ENCODE data around the gene LRP1B.

The LRP1B gene

DNA sequence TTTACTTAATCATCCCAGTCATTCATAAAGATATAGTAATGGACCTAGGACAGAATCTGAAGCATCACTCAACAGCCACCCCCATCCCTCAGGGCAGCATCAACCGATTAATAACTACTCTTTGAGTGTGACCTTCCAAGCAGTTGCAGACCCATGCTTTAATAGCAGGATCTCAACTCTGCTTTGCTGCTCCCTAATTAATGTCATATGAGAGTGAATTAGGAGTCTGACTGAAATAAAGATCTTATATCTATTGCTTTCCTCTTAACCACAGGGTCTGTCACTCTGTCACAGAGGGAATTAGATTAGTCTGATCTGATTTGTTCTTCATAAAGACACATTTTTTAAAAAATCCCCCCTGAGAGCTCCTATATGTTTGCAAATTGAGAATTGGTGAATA lies 46.1 kb upstream of the LRP1B start:
- Histone ChIP-seq H2AFZ (ENCODE audit: low read depth, low read length) (no peak overlapping the region), H3K9ac (ENCODE audit: low read depth, low read length) (no peak overlapping the region), H3K4me1 (ENCODE audit: insufficient read depth, low read length) (no peaks in the 10 kb centered on the region), H3K36me3 (ENCODE audit: insufficient read depth, low read length) (no peaks in the 10 kb centered on the region), H3K4me2 (ENCODE audit: insufficient read depth, low read length) (no peak overlapping the region), H3K9me3 (ENCODE audit: insufficient read depth, low read length, severe bottlenecking) (no peaks in the 10 kb centered on the region), H4K20me1 (ENCODE audit: insufficient read depth, low read length) (no peaks in the 10 kb centered on the region), H3K27ac (ENCODE audit: low read length) (no peak overlapping the region), H3K79me2 (ENCODE audit: insufficient read depth, low read length) (no peaks in the 10 kb centered on the region), H3K4me3 (ENCODE audit: low read depth in 1 of 2, low read length in 2 of 2) (no peak overlapping the region), H3K27me3 (ENCODE audit: insufficient read depth, low read length, poor library complexity) (no peaks in the 10 kb centered on the region)
- ATAC-seq (ENCODE audit: insufficient read depth, low read depth) (no peak), DNase-seq (no peak)
- TF ChIP-seq CTCF (IDR thresholded peaks at IDR 0.05; ENCODE audit: borderline replicate concordance, extremely low read depth, low read length, poor library complexity, severe bottlenecking) (no peak), EZH2 (IDR thresholded peaks at IDR 0.05; ENCODE audit: borderline replicate concordance, low read depth, low read length, severe bottlenecking) (no peak)

DNA sequence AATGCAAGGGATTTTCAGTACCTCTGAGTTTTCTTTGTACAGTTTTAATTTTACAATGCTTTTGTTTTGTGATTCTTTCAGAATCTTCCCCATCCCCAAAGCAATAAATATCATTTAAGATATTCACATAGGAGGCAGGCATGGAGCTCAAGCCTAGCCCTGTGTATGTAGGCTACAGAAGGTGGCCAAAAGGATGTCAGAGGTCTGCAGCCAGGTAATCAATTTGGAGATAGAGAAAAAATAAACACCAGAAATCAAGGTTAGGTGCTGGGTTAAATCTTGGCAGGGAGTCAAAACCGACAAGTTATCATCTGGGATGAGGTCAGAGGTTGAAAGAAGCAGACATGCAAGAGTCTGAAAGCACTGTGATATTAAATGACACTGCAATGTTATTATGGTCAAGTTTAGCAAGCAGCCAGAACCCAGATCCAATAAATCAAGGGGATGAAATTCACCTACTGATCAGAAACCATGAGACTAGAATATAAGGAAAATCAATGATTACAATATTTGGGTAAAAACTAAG lies 45.1 kb upstream of the LRP1B start:
- TF ChIP-seq EZH2 (IDR thresholded peaks at IDR 0.05; ENCODE audit: borderline replicate concordance, low read depth, low read length, severe bottlenecking): no peak
- no peak for TF ChIP-seq CTCF (IDR thresholded peaks at IDR 0.05; ENCODE audit: borderline replicate concordance, extremely low read depth, low read length, poor library complexity, severe bottlenecking)
- H3K9me3 ChIP-seq (ENCODE audit: insufficient read depth, low read length, severe bottlenecking): no peaks in the 10 kb centered on the region
- no peaks in the 10 kb centered on the region for H3K79me2 ChIP-seq (ENCODE audit: insufficient read depth, low read length)

GRCh38 chr2:142174176-142174575 lies 43.4 kb upstream of the LRP1B start:
- H3K79me2 ChIP-seq (ENCODE audit: insufficient read depth, low read length): no peaks in the 10 kb centered on the region
- H3K27ac ChIP-seq (ENCODE audit: low read length): no peak overlapping the region
- H3K4me3 ChIP-seq (ENCODE audit: low read depth in 1 of 2, low read length in 2 of 2): no peak overlapping the region
- H3K4me2 ChIP-seq (ENCODE audit: insufficient read depth, low read length): no peak overlapping the region
- no peak overlapping the region for H2AFZ ChIP-seq (ENCODE audit: low read depth, low read length)
- H3K36me3 ChIP-seq (ENCODE audit: insufficient read depth, low read length): no peaks in the 10 kb centered on the region
- H3K9ac ChIP-seq (ENCODE audit: low read depth, low read length): no peak overlapping the region
- no peak for ATAC-seq (ENCODE audit: insufficient read depth, low read depth)
- no peaks in the 10 kb centered on the region for H3K9me3 ChIP-seq (ENCODE audit: insufficient read depth, low read length, severe bottlenecking)
- no peak for DNase-seq
- H3K4me1 ChIP-seq (ENCODE audit: insufficient read depth, low read length): no peaks in the 10 kb centered on the region
- TF ChIP-seq CTCF (IDR thresholded peaks at IDR 0.05; ENCODE audit: borderline replicate concordance, extremely low read depth, low read length, poor library complexity, severe bottlenecking) (no peak), EZH2 (IDR thresholded peaks at IDR 0.05; ENCODE audit: borderline replicate concordance, low read depth, low read length, severe bottlenecking) (no peak)
- H4K20me1 ChIP-seq (ENCODE audit: insufficient read depth, low read length): no peaks in the 10 kb centered on the region
- H3K27me3 ChIP-seq (ENCODE audit: insufficient read depth, low read length, poor library complexity): no peaks in the 10 kb centered on the region

More for the DNA sequence above, 45.1 kb upstream of the LRP1B start:
- Histone ChIP-seq H3K27ac (ENCODE audit: low read length) (no peak overlapping the region), H2AFZ (ENCODE audit: low read depth, low read length) (no peak overlapping the region), H3K36me3 (ENCODE audit: insufficient read depth, low read length) (no peaks in the 10 kb centered on the region), H3K27me3 (ENCODE audit: insufficient read depth, low read length, poor library complexity) (no peaks in the 10 kb centered on the region), H4K20me1 (ENCODE audit: insufficient read depth, low read length) (no peaks in the 10 kb centered on the region), H3K4me3 (ENCODE audit: low read depth in 1 of 2, low read length in 2 of 2) (no peak overlapping the region), H3K9ac (ENCODE audit: low read depth, low read length) (no peak overlapping the region), H3K4me1 (ENCODE audit: insufficient read depth, low read length) (no peaks in the 10 kb centered on the region), H3K4me2 (ENCODE audit: insufficient read depth, low read length) (no peak overlapping the region)
- no peak for ATAC-seq (ENCODE audit: insufficient read depth, low read depth)
- DNase-seq: no peak

DNA sequence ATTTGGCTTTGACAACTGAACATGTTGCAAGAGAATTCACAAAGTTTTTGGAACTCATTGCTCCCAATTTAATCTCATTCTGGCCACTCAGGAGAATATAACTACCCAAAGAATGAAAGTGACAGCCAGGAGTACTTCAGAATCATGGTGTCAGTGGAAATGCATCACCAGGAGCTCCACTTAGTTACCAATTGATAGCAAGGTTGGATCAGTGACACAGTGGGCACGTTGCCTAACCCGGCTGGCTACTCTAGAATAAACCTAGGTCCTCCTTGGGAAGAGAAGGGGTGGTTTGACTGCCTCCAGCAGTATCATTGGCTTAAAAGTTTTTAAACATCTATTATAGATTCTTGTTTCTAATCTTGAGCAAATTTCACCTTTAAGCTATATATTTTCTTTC lies 40.0 kb upstream of the LRP1B start:
- Histone ChIP-seq H4K20me1 (ENCODE audit: insufficient read depth, low read length) (no peaks in the 10 kb centered on the region), H2AFZ (ENCODE audit: low read depth, low read length) (no peak overlapping the region), H3K4me3 (ENCODE audit: low read depth in 1 of 2, low read length in 2 of 2) (no peak overlapping the region), H3K9ac (ENCODE audit: low read depth, low read length) (no peak overlapping the region), H3K4me1 (ENCODE audit: insufficient read depth, low read length) (no peaks in the 10 kb centered on the region), H3K27me3 (ENCODE audit: insufficient read depth, low read length, poor library complexity) (no peaks in the 10 kb centered on the region), H3K4me2 (ENCODE audit: insufficient read depth, low read length) (no peak overlapping the region), H3K79me2 (ENCODE audit: insufficient read depth, low read length) (no peaks in the 10 kb centered on the region), H3K36me3 (ENCODE audit: insufficient read depth, low read length) (no peaks in the 10 kb centered on the region), H3K9me3 (ENCODE audit: insufficient read depth, low read length, severe bottlenecking) (no peaks in the 10 kb centered on the region), H3K27ac (ENCODE audit: low read length) (no peak overlapping the region)
- no peak for TF ChIP-seq CTCF (IDR thresholded peaks at IDR 0.05; ENCODE audit: borderline replicate concordance, extremely low read depth, low read length, poor library complexity, severe bottlenecking)
- no peak for TF ChIP-seq EZH2 (IDR thresholded peaks at IDR 0.05; ENCODE audit: borderline replicate concordance, low read depth, low read length, severe bottlenecking)
- ATAC-seq (ENCODE audit: insufficient read depth, low read depth): no peak
- DNase-seq: no peak

Measured in DND-41 (cell line).